Fibroblast of mammary gland (primary cell): ENCODE measurements around the gene TSSC4.

Source experiments
- DNase-seq: peaks from one replicate; pipeline ENCODE4 v3.0.0-alpha.2; 2010; ENCODE audit warnings: low read depth
- H3K4me3 ChIP-seq: 2 replicates; pipeline ENCODE4 v1.5.1; 2011; ENCODE audit warnings: low read depth, mild to moderate bottlenecking, low read length, moderate library complexity; ENCODE audit not compliant: control insufficient read depth
- CTCF ChIP-seq: conservative IDR thresholded peaks from 2 replicates; pipeline ENCODE4 v1.5.1; 2011; ENCODE audit warnings: low read depth, low read length, inconsistent platforms; ENCODE audit not compliant: control insufficient read depth, insufficient read depth

Gene TSSC4

DNA sequence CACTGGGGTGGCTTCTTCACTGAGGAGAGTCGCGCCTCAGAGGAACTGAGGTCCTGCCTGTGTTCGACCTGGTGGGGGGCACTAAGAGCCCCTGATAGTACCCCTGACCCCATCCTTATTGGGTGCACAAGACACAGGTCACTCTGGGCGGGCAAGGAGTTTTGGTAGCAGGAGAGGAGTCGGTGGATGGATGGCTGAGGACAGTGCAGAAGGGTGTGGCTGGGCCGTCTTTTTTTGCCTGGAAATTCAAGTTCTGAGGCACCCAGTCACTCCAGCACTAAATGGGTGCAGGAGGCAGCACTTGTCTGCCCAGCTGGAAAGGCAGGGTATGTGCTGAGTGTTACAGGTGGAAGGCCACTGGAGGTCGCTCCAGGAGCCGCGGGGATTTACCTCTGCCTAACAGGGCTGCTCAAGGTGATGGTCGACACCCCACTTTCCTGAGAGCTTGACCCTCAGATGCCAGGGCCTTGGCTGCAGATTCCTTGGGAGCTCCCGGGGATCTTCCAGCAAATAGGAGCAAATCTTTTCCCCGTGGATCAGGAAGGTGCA is 960 bp downstream of the TSSC4 start:
- H3K4me3 ChIP-seq, result peak overlapping the region; percentile 99
- DNase-seq, result no peak
- peak; percentile 4 for TF ChIP-seq CTCF

DNA sequence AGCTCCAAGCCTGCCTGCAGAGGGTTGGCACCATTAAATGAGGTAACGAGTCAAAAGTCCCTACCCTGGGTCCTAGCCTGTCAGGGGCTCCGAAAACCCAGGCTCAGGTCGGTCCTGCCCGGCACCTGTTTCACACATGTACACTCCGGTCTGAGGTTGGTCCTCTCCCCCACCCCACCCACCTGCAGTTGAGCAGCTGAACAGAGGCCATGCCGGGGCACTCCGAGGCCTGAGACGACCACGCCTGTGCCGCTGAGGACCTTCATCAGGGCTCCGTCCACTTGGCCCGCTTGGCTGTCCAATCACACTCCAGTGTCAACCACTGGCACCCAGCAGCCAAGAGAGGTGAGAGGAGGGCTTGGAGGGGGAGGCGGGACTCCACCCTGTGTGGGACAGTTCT is 1.6 kb downstream of the TSSC4 start:
- H3K4me3 ChIP-seq, result peak overlapping the region; percentile 99
- no peak for DNase-seq
- no peak for TF ChIP-seq CTCF

- no peak for TF ChIP-seq CTCF
- DNase-seq, result no peak
- no peak overlapping the region for H3K4me3 ChIP-seq
Observed at GRCh38 chr11:2402890-2403645, 2.5 kb downstream of the TSSC4 start.

- H3K4me3 ChIP-seq, result no peak overlapping the region
- no peak for TF ChIP-seq CTCF
- no peak for DNase-seq
Observed at GRCh38 chr11:2404735-2405196, 4.2 kb downstream of the TSSC4 start.

DNA sequence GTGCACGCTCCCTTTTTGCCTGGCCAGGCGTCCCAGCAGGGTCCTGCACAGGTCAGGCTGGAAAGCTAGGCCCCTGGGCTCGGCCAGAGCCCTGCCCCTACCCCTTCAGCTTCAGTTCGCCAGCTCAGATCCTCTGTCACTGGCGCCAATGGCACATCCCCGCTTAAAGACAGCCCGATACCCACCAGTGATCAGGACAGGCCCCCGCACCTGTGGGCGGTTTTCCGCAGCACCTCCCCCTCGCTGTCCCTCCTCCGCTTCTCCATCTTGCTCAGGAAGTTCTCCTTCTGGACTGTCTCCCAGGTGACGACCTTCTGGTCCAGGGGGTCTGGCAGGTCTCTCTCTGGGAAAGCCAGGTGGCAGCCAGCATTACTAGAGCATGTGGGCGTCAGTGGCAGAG is 5.9 kb downstream of the TSSC4 start:
- TF ChIP-seq CTCF, result no peak
- no peak for DNase-seq
- no peak overlapping the region for H3K4me3 ChIP-seq

DNA sequence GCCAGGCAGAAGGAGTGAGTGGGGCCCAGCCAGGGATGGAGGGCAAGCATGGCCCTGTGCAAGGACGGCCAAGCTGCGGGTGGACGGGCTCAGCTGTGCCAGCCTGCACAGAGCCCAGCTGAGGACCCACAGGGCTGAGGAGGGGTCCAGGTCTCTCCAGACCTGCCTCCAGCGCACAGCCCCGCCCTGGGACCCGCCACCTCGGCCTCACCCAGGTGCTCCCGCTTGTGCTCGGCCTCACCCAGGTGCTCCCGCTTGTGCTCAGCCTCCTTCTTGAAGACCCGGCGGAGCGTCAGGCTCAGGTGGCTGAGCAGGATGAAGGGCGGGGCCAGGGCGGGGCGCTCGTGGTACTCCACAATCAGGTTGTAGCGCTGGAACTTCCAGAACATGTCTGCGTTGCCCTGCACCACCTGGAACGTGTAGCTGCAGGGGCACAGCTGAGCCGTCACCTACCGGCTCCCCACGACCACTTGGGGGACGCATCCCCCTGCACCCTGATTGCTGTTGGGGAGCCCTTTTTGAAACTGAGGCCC is 6.4 kb downstream of the TSSC4 start:
- no peak overlapping the region for H3K4me3 ChIP-seq
- TF ChIP-seq CTCF, result no peak
- no peak for DNase-seq

- no peak for TF ChIP-seq CTCF
- no peak overlapping the region for H3K4me3 ChIP-seq
- DNase-seq, result no peak
Observed at GRCh38 chr11:2408671-2409070, 8.1 kb downstream of the TSSC4 start.
